ENCODE measurements around the gene PEPD. TPM values are rescaled to one million over a fixed set of nuclear protein-coding genes. Genes with fewer than 3 reads are reported as not detected.

PEPD gene
- total and polyA plus RNA-seq, 4 donors = 37.3 to 211 (median 117) TPM

DNA sequence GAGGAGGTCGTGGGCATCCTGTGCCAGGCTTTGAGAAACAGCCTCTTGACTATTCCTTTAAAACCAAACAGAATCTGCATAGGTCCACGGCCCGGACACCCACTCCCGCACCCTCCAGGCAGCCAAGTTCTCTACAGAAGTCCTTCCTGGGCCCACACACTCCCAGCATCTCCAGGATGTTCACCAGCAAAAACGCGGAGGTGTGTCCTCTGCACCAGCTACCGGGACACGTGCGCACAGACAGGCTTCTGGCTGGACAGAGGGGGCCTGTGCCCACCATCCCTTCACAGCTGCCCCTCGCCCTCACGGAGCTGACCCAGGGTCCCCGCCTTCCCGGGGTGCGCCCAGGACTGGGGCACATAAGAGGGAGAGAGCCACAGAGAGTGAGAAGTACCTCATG is 103.8 kb downstream of the PEPD start (continued):
- TF ChIP-seq, protein P1, sequence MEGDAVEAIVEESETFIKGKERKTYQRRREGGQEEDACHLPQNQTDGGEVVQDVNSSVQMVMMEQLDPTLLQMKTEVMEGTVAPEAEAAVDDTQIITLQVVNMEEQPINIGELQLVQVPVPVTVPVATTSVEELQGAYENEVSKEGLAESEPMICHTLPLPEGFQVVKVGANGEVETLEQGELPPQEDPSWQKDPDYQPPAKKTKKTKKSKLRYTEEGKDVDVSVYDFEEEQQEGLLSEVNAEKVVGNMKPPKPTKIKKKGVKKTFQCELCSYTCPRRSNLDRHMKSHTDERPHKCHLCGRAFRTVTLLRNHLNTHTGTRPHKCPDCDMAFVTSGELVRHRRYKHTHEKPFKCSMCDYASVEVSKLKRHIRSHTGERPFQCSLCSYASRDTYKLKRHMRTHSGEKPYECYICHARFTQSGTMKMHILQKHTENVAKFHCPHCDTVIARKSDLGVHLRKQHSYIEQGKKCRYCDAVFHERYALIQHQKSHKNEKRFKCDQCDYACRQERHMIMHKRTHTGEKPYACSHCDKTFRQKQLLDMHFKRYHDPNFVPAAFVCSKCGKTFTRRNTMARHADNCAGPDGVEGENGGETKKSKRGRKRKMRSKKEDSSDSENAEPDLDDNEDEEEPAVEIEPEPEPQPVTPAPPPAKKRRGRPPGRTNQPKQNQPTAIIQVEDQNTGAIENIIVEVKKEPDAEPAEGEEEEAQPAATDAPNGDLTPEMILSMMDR (IDR thresholded peaks at IDR 0.05; ENCODE audit: low read depth, low read length, missing input control) = no peak
- no peak for TF ChIP-seq SP1 (IDR thresholded peaks at IDR 0.05)
- TF ChIP-seq JUND (IDR thresholded peaks at IDR 0.05) = no peak
- no peak for TF ChIP-seq RXRA (IDR thresholded peaks at IDR 0.05)
- TF ChIP-seq, protein P2, sequence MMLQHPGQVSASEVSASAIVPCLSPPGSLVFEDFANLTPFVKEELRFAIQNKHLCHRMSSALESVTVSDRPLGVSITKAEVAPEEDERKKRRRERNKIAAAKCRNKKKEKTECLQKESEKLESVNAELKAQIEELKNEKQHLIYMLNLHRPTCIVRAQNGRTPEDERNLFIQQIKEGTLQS (IDR thresholded peaks at IDR 0.05) = no peak
- TF ChIP-seq GABPA (IDR thresholded peaks at IDR 0.05 in 1 of 2, conservative IDR thresholded peaks at IDR 0.05 in 1 of 2) = no peak
- no peak for TF ChIP-seq HNF4G (IDR thresholded peaks at IDR 0.05)

DNA sequence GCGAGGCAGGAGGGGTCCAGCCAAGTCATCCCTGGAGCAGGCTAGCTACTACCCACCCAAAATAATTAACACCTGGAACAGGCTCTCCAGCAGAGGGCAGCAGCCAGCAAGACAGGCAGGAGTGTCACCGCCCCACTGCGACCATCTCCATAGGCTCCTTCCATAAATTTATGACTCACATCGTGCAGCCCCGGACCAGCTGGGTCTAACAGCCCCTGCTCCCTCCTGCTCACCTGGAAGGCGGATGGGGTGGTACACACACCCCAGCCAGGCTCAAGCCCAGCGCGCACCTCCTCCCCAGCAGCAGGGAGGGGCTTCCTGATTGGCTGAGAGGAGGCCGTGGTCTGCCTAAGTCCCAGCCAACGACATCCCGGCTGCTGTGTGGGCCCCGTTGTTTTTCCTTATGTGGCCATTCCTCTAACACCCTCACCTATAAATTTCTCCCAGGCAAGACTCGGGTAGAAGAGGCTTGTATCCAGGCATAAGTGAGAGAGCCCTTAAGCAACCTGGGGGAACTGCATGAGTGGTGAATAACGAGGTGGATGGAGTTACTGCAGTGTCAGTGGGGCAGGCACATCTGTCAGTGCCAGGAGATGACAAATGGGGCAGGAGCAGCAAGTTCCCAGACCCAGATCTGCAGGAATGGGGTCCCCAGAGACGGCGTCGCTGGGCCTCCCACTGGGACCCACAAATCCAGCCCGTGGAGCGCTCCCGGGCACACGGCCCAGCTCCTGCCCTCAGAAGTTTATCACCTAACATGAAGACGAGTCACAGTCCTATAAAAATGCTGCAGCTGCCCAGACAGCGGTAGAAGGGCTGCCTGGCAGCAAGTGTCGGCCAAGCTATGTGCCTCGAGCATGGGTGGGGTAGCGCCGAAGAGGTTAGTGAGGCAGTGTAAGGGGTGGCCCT is 105.0 kb downstream of the PEPD start:
- Histone ChIP-seq H3K4me3 (ENCODE audit: low read depth in 1 of 3, low read length in 3 of 3) (no peak overlapping the region), H3K27me3 (ENCODE audit: control insufficient read depth in 4 of 4, insufficient read depth in 4 of 4, low read length in 3 of 4) (no peaks in the 10 kb centered on the region), H3K9me3 (ENCODE audit: control insufficient read depth in 4 of 4, low read length in 3 of 4) (no peaks in the 10 kb centered on the region), H3K27ac (ENCODE audit: low read depth in 1 of 2, low read length in 2 of 2) (no peak overlapping the region), H3K9ac (ENCODE audit: low read depth in 1 of 2, low read length in 2 of 2) (no peak overlapping the region), H3K36me3 (ENCODE audit: control insufficient read depth in 4 of 4, insufficient read depth in 3 of 4, low read depth in 1 of 4, low read length in 3 of 4) (peaks cover 0 to 6% (median 2%) of the 10 kb centered on the region in 4 donors), H3K4me1 (ENCODE audit: control insufficient read depth in 4 of 4, insufficient read depth in 4 of 4, low read length in 3 of 4) (peaks cover 0 to 2% (median under 1%) of the 10 kb centered on the region in 4 donors)
- WGBS = 69% methylated on average over 27 of the region's 27 CpGs
- peak; percentile 64 for DNase-seq (ENCODE audit: low spot score)
- no peak for TF ChIP-seq NR2F2 (IDR thresholded peaks at IDR 0.05)
- TF ChIP-seq, protein P1 (IDR thresholded peaks at IDR 0.05; ENCODE audit: low read depth, low read length, missing input control) = peak; percentile 60
- TF ChIP-seq HNF4A (conservative IDR thresholded peaks at IDR 0.05) = no peak
- TF ChIP-seq HNF4G (IDR thresholded peaks at IDR 0.05) = no peak
- no peak for TF ChIP-seq FOXA2 (IDR thresholded peaks at IDR 0.05)
- TF ChIP-seq, protein P3, sequence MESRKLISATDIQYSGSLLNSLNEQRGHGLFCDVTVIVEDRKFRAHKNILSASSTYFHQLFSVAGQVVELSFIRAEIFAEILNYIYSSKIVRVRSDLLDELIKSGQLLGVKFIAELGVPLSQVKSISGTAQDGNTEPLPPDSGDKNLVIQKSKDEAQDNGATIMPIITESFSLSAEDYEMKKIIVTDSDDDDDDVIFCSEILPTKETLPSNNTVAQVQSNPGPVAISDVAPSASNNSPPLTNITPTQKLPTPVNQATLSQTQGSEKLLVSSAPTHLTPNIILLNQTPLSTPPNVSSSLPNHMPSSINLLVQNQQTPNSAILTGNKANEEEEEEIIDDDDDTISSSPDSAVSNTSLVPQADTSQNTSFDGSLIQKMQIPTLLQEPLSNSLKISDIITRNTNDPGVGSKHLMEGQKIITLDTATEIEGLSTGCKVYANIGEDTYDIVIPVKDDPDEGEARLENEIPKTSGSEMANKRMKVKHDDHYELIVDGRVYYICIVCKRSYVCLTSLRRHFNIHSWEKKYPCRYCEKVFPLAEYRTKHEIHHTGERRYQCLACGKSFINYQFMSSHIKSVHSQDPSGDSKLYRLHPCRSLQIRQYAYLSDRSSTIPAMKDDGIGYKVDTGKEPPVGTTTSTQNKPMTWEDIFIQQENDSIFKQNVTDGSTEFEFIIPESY (IDR thresholded peaks at IDR 0.05) = no peak
- peak; percentile 65 to 75 for TF ChIP-seq RAD21 (IDR thresholded peaks at IDR 0.05)
- TF ChIP-seq GABPA (IDR thresholded peaks at IDR 0.05 in 1 of 2, conservative IDR thresholded peaks at IDR 0.05 in 1 of 2) = no peak

All from liver (tissue), 9 donors.